KMS-11 (cell line): ENCODE measurements around the gene WDR55.

ENCODE experiments used
- H2AFZ ChIP-seq: fragments of 200-600 bp; sonication (generic); 2 replicates; pipeline ENCODE4 v1.6.1; 2016; ENCODE audit warnings: antibody characterized with exemption, mixed run types, low read depth
- H3K27ac ChIP-seq: fragments of 200-600 bp; sonication (generic); 2 replicates; pipeline ENCODE4 v1.6.1; 2016; ENCODE audit warnings: mild to moderate bottlenecking, mixed run types
- H3K27me3 ChIP-seq: fragments of 200-600 bp; sonication (generic); 2 replicates; pipeline ENCODE4 v1.6.1; 2017; ENCODE audit warnings: mild to moderate bottlenecking, low read depth, mixed run types, moderate library complexity; ENCODE audit not compliant: insufficient read depth
- H3K36me3 ChIP-seq: fragments of 200-600 bp; sonication (generic); 2 replicates; pipeline ENCODE4 v1.6.1; 2017; ENCODE audit warnings: mild to moderate bottlenecking, mixed run types; ENCODE audit not compliant: insufficient read depth
- H3K4me1 ChIP-seq: fragments of 200-600 bp; sonication (generic); 2 replicates; pipeline ENCODE4 v1.6.1; 2016; ENCODE audit warnings: mild to moderate bottlenecking, low read depth, mixed run types; ENCODE audit not compliant: poor library complexity, severe bottlenecking
- H3K4me2 ChIP-seq: fragments of 200-600 bp; sonication (generic); 2 replicates; pipeline ENCODE4 v1.7.0; 2016; ENCODE audit warnings: mild to moderate bottlenecking, mixed run types
- H3K4me3 ChIP-seq: fragments of 200-600 bp; sonication (generic); IDR thresholded peaks from 2 replicates; pipeline ENCODE4 v1.6.1; 2017; ENCODE audit warnings: low read depth, low read length, mixed read lengths; ENCODE audit not compliant: insufficient read depth
- H3K79me2 ChIP-seq: fragments of 200-600 bp; sonication (generic); 2 replicates; pipeline ENCODE4 v1.6.1; 2016; ENCODE audit warnings: low read depth, mixed run types; ENCODE audit not compliant: insufficient read depth
- H3K9ac ChIP-seq: fragments of 200-600 bp; sonication (generic); 2 replicates; pipeline ENCODE4 v1.6.1; 2016; ENCODE audit warnings: mild to moderate bottlenecking, mixed run types
- H4K20me1 ChIP-seq: fragments of 200-600 bp; sonication (generic); 2 replicates; pipeline ENCODE4 v1.6.1; 2016; ENCODE audit warnings: mild to moderate bottlenecking, mixed run types; ENCODE audit not compliant: insufficient read depth
- TF ChIP-seq, protein P1 (sequence below): fragments of 200-600 bp; sonication (generic); conservative IDR thresholded peaks from 2 replicates; pipeline ENCODE4 v1.6.1; 2017; ENCODE audit warnings: low read depth, mild to moderate bottlenecking, antibody characterized with exemption, low read length, moderate library complexity, mixed read lengths

WDR55 gene

DNA sequence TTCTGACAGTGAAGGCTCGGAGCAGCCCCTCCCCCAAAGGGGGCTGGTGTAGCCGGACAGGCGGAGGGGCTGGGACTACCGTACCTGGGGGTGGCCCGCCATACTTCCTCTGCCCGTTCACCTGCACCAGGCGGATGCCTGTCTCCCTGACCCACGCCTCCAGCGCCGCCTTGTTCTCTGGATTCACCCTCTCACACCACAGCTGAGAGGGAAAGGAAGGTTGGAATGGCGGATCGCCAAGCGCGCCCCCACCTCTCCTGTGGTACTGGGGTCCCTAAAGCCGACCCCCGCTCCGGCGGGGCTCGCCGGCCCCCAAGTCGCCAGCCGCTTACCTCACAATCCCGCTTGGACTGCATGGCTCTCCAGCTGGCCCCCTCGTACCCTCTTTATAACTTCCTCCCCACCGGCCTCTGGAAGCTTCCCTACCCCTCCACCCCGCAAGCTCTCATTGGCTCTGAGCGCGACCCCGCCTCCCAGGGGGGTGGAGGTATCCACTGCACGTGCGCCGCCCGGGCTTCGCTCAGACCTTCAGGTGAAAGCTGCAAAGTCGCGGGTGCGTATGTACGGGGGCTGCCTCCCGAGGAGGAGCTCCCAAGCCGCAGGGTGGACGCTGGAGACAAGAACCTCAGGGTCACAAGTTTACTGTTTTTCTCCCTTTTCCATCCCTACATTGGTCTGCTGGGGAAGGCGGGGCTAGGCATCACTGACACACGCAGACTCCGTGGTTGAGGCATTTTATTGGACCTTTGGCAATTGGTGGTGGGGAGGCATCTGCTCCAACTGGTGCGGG is 8.7 kb downstream of the WDR55 start, which contains the start of gene DND1:
Gene DND1, minus strand, starts transcription at position 390 of the 790 bp plus-strand sequence. Its CDS starts 34 bp downstream, at position 356.
- no peaks in the 10 kb centered on the region for H4K20me1 ChIP-seq
- H3K79me2 ChIP-seq, result no peaks in the 10 kb centered on the region
- no peak within 1 kb of the TSS for H3K9ac ChIP-seq
- no peak within 1 kb of the TSS for H3K4me3 ChIP-seq
- H3K27me3 ChIP-seq, result no peaks in the 10 kb centered on the region
- peaks cover 3% of the 10 kb centered on the region for H3K4me1 ChIP-seq
- no peak within 1 kb of the TSS for H2AFZ ChIP-seq
- no peaks in the 10 kb centered on the region for H3K36me3 ChIP-seq
- TF ChIP-seq, protein P1, sequence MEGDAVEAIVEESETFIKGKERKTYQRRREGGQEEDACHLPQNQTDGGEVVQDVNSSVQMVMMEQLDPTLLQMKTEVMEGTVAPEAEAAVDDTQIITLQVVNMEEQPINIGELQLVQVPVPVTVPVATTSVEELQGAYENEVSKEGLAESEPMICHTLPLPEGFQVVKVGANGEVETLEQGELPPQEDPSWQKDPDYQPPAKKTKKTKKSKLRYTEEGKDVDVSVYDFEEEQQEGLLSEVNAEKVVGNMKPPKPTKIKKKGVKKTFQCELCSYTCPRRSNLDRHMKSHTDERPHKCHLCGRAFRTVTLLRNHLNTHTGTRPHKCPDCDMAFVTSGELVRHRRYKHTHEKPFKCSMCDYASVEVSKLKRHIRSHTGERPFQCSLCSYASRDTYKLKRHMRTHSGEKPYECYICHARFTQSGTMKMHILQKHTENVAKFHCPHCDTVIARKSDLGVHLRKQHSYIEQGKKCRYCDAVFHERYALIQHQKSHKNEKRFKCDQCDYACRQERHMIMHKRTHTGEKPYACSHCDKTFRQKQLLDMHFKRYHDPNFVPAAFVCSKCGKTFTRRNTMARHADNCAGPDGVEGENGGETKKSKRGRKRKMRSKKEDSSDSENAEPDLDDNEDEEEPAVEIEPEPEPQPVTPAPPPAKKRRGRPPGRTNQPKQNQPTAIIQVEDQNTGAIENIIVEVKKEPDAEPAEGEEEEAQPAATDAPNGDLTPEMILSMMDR, result no peak
- no peak within 1 kb of the TSS for H3K4me2 ChIP-seq
- H3K27ac ChIP-seq, result no peak within 1 kb of the TSS

DNA sequence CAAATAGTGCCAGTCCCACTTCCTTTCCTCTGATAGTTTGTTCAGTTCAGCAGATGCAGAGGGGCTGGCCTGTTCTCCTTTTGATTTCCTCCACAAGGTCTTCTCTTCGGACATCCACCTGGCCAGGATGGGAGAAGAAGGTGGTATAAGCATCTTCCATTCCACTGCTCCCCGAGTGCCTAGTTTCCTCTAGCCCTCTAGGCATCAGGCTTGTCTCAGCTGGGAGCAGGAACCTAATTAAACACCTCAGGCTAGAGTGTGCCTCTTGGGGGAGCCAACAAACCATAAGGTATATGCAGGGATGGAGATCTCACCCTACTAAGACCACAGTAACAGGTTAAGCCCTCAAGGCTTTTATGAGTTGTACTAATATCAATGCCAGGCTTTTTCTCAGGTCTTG is 9.5 kb downstream of the WDR55 start:
- Histone ChIP-seq H3K4me1 (peaks cover 4% of the 10 kb centered on the region), H3K4me3 (no peak overlapping the region), H3K36me3 (no peaks in the 10 kb centered on the region)

GRCh38 chr5:140674629-140675028 is 9.9 kb downstream of the WDR55 start:
- Histone ChIP-seq H3K4me2 (no peak overlapping the region), H3K27me3 (no peaks in the 10 kb centered on the region), H2AFZ (no peak overlapping the region), H3K4me1 (peaks cover 4% of the 10 kb centered on the region), H3K4me3 (no peak overlapping the region), H3K36me3 (no peaks in the 10 kb centered on the region), H3K27ac (no peak overlapping the region), H3K9ac (no peak overlapping the region), H3K79me2 (no peaks in the 10 kb centered on the region), H4K20me1 (no peaks in the 10 kb centered on the region)
- TF ChIP-seq, protein P1, result no peak

More for the DNA sequence above, 9.5 kb downstream of the WDR55 start:
- Histone ChIP-seq H3K27me3 (no peaks in the 10 kb centered on the region), H3K27ac (no peak overlapping the region), H4K20me1 (no peaks in the 10 kb centered on the region), H2AFZ (no peak overlapping the region), H3K9ac (no peak overlapping the region), H3K79me2 (no peaks in the 10 kb centered on the region), H3K4me2 (no peak overlapping the region)
- TF ChIP-seq, protein P1, result no peak

- H3K4me3 ChIP-seq, result no peak overlapping the region
- H3K36me3 ChIP-seq, result no peaks in the 10 kb centered on the region
- TF ChIP-seq, protein P1, result no peak
- H3K4me2 ChIP-seq, result no peak overlapping the region
- no peak overlapping the region for H3K9ac ChIP-seq
- no peaks in the 10 kb centered on the region for H4K20me1 ChIP-seq
- H3K27me3 ChIP-seq, result no peaks in the 10 kb centered on the region
- H2AFZ ChIP-seq, result no peak overlapping the region
- H3K27ac ChIP-seq, result no peak overlapping the region
- H3K4me1 ChIP-seq, result peaks cover 4% of the 10 kb centered on the region
- H3K79me2 ChIP-seq, result no peaks in the 10 kb centered on the region
Observed at GRCh38 chr5:140677947-140678346, 13.2 kb downstream of the WDR55 start.
